ENCODE data around the gene CAMK1D.
A peak's percentile ranks its signal among the peaks of the same experiment; 100 is the strongest.
"Not testable (repeated sequence)": the region's sequence is repeated elsewhere in the genome, so short reads cannot be mapped to it uniquely, and the experiment has no call there.

The CAMK1D gene

GRCh38 chr10:12730809-12731519 lies 381.6 kb downstream of the CAMK1D start:
- no peak for DNase-seq

- peak; percentile 28 for DNase-seq
Measured at GRCh38 chr10:12733271-12733670, 383.9 kb downstream of the CAMK1D start.

- no peak for DNase-seq
Measured at GRCh38 chr10:12735843-12736462, 386.6 kb downstream of the CAMK1D start.

DNA sequence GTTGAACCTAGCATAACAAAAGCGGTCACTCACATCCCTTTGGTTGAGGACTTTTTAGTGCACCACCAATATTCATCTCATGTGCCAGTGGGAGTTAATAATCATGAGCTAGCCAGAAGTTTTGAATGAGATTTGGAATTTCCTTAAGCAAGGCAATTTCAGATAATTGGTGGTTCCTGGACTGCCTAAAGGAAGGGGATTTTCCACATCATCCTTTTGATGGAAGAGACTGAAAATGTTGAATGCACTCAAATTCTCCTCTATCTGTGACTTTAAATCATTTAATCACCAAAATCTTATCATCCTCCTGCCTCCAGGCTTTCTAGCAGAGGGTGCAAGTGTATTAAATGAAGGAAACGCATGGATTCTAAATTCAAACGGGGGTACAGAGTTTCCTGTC lies 391.5 kb downstream of the CAMK1D start:
- DNase-seq: no peak

- no peak for DNase-seq
Measured at GRCh38 chr10:12741360-12741804, 392.0 kb downstream of the CAMK1D start.

- no peak for DNase-seq
Measured at GRCh38 chr10:12742771-12743170, 393.4 kb downstream of the CAMK1D start.

GRCh38 chr10:12743466-12743865 lies 394.1 kb downstream of the CAMK1D start:
- DNase-seq: not testable (repeated sequence)

DNA sequence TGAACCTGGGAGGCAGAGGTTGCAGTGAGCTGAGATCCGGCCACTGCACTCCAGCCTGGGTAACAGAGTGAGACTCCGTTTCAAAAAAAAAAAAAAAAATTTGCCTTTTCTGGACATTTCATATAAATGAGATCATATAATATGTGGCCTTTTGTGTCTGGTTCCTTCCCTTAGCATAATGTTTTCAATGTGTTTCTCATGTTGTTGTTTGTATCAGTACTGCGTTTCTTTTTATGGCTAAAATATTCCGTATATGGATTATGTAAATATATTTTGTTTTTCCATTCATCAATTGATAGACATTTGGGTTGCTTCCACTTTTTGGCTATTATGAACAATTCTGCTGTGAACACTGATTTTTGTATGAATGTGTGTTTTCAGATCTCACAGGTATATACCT lies 394.6 kb downstream of the CAMK1D start:
- no peak for DNase-seq

DNA sequence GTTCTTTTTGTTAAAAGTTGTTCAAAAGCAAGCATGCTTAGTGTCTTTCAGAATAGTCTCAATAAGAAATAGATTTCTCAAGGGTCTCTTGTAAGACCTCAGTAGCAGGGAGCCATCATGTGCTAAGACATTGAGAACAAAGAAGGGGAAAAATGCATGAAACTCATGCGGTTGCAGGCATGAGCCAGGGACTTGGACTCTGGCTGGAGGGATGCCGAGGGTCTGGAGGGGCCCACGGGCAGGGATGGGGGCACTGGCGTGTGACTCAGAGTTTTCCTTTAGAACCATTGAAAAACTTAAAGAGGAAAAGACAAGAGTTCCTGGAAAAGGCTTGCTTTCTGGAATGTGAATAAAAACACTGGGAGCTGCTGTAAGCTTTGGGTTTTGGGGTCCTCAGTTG lies 398.8 kb downstream of the CAMK1D start:
- no peak for DNase-seq

DNA sequence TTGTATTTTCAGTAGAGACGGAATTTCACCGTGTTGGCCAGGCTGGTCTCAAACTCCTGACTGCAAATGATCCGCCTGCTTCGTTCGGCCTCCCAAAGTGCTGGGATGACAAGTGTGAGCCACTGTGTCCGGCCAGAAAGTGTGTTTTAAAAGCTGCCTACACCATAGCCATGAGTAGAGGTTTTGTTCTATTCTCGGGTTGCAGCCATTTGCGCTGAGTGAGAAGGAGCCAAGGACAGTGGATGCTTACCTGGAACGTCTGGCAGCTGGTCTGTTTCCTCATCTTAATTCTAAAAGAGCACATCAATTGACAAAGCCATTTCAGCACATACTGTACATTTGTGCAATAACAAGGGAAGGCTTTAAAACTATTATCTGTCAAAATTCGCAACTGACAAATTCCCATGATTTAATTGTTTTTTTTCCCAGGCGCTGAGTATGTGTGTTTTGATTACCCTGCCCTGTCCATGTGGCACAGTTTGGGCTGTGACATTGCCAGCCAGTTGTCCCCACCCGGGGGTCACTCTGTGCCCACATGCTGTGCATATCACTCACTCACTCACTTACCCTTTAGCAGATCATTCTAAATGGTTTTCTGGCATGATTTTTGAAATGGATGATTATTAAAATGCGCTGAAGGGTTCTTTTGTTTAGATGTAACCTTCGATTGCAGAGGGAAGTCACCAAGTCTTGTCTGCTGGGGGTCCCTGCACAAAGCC lies 400.6 kb downstream of the CAMK1D start:
- DNase-seq: no peak

DNA sequence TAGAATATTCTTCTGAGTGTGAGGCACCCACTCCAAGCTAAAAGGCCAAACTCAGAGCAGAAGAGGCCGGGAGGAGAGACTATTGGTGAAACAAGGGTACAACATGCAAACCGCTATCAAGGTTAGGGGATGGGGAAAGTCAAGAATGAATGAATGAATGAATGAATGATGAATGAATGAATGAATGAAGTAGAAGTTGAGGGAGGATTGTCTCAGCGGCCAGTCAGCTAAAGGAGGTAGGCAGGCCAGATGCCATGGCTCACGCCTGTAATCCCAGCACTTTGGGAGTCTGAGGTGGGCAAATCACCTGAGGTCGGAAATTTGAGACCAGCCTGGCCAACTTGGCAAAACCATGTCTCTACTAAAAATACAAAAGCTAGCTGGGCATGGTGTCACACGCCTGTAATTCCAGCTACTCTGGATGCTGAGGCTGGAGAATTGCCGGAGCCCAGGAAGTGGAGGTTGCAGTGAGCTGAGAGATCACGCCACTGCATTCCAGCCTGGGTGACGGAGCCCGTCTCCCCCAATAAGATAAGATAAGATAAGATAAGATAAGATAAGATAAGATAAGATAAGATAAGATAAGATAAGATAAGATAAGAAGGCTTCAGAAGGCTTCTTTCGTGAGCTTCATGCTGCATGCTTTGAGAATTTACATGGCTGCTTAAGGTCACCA lies 401.3 kb downstream of the CAMK1D start:
- no peak for DNase-seq

DNA sequence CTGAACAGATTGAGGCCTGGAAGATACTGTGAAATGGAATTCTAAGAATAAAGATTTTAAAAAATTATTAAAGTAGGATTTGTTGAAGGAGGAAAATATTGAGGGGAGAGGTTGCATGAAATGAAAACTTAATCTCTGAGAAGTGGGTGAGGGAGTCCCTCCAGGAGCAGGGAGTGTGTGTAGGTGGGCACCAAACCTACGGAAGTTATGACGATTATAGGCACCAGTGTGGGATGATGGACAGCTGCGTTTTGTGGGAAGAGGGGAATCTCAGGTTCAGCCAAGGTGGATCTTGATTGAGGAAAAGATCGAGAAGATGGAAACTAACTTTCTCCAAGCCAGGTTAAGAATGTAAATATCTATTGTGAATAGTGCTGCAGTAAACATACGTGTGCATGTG lies 405.7 kb downstream of the CAMK1D start:
- no peak for DNase-seq

- no peak for DNase-seq
Measured at GRCh38 chr10:12757351-12757750, 408.0 kb downstream of the CAMK1D start.

GRCh38 chr10:12758271-12758670 lies 408.9 kb downstream of the CAMK1D start:
- no peak for DNase-seq

DNA sequence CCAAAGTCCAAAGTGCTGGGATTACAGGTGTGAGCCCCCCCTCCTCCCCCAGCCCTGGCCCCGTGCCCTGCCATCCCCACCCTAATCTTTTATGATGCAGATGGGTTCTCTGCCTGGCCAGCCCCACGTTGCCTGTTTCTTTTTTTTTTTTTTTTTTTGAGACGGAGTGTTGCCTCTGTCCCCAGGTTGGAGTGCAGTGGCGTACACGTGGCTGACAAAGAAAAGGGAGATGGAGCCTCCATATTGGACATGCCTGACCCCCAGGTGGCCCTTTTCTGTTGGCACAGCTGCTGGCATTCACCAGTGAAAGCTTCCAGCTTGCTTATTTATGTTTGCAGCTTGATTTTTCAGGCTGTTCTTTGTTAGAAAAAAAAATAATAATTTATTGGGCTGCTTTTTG lies 416.9 kb downstream of the CAMK1D start:
- peak; percentile 72 for DNase-seq

DNA sequence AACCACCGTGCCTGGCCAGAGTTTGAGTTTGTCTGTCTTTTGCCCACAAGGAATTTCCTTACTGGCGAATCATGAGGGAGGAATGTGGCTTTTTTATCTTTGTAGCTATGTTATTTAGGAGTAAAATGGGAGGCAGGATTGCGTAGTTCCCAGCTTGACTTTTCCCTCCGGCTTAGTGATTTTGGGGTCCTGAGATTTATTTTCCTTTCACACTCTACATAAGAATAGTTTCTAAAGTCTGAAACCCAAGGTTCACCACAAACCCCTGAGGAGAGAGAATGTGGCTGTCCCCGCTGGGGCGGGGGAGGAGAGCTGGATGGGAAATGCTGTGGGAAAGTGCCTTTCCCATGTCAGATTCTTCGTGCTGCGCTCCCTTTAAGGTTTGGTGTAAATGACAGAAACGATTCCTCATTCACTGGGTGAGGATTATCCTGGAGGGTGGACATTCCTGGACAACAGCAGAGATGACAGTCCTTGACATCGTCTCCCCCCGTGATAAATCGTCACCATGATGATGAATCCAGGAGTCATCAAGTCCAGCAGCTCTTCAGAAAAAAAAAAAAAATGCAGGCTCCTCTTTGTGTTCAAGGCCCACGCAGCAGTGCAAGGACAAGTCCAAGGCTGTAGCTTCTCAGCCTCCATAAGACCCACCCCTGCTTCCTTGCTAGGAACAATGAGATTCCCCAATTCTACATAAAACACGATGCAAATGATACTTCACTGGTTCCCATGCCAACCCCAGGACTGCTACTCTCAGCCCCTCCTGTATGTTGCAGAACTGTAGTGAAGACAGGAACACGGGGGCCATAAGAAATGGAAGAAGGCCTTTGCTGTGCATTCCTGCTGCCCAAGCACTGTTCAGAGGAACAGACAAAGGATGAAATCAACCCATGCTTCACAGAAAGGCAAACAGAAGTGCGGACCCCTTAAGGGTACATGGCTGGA lies 419.1 kb downstream of the CAMK1D start:
- no peak for DNase-seq

DNA sequence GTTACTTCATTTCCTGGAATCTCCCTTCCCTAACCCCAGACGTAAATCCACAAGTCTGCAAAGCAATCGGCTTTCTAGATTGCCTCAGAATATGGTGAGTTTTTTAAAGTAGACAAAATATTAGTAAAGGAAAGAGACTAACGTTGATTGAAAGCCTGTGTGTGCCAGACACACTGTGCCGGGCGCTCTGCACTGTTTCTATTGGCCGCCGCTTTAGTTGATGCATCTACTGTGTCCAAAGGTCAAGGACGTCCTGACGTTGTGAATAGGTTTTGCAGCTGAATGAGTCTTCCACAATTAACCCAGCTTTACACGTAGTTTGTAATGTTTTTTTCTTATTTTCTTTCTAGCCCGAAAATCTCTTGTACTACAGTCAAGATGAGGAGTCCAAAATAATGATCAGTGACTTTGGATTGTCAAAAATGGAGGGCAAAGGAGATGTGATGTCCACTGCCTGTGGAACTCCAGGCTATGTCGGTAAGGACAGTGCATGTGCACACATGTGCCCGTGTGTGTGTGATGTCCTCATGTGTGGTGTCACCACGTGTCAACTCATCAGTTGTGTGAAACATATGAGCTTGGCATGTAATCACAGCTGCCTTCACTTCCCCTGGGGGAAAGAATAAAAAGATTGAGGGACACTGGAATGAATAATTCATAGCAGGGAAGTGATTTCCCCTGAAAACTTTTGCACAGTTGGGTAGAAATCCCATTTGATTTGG lies 420.1 kb downstream of the CAMK1D start:
- DNase-seq: no peak

DNA sequence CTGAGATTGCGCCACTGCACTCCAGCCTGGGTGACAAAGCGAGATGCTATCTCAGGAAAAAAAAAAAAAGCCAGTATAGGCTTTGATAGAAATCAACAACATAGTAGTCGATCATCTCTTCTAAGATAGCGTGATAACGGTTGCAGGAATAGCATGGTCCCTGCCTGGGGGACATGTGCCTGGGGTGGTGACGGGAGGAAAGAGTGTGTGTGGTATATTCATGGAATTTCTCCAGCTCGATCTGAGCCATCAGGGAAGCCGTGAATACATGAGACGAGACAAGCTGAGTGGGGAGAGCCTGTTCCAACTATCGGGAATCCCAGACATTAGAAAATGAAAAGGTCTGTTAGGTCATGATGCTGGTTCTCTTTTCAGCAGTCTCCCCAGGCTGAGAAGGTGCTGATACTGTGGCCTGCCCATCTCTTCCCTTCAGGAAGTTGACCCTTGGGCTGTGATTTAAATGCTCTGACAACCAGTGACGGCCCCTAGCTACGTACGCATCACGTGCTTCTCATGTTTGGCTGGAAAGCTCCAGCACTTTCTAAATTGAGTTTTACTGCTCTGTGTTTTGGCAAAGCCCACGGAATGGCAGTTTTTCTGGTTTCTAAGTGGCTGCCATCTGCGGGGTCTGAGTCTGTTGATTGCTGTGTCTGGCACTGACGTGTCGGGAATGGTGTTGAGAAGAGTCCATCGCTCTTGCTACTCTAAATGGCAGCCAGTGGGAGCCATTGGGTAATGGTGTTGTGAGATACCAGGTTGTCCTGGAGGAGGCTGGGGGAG lies 422.8 kb downstream of the CAMK1D start:
- DNase-seq: no peak

DNA sequence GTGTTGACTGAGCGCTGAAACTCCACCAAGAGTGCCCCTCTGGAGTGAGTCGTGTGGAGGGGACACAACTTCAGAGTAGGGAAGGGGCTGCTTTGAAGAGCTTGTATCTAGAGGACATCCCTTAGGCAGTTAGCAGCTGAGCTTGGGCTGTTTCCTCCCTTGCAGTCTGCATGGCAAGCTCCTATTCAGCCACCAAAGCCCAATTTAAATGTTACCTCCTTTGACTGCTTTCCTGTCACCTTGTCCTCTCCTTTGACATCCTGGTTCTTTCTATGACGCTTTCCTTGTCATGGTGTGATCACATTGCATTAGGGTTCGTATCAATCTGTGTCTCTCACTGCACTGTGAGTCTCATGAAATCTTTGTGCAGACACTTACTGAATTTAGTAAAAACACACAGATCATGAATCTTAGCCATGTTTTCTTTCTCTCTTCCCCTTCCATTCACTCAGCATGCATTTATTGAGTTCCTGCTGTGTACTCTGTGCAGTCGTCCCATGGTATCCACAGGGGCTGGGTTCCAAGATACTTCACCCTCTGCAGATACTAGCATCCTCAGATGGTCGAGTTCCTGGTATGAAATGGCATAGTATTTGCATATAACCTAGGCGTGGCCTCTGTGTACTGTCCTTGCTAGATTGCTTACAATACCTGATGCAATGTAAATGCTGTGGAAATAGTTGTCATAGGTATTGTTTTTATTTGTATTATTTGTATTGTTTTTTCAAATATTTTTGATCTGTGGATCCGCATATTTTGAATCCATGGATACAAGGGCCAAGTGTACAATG lies 423.6 kb downstream of the CAMK1D start:
- no peak for DNase-seq
